GM18861 (cell line): ENCODE results near the gene FBXW7.

Experiments used
- ATAC-seq: cut with Tn5 transposase; IDR thresholded peaks from one replicate; pipeline ENCODE4 v1.9.1; 2021; ENCODE audit not compliant: unreplicated experiment

The FBXW7 gene

GRCh38 chr4:152374606-152375285, 161.1 kb downstream of the FBXW7 start:
- no peak for ATAC-seq

GRCh38 chr4:152374153-152374552, 161.7 kb downstream of the FBXW7 start:
- ATAC-seq, result no peak

DNA sequence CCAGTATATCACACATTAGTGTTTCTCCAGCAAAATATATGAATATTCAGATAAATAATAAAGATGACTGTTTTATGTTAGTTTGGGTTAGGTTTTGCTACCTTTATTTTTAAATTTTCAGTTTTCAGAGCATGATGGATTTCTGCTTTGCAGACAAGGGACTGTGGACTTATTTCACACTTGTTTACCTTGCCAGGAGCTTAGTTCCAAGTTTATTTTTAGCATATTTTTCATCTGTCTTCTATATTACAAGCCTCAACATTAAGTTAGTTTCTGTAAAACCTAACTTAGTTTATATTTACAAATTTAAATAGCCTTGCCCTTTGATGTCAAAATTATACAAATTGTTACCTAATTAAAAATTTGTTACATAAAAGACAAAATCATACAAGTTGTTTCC, 163.4 kb downstream of the FBXW7 start:
- no peak for ATAC-seq

GRCh38 chr4:152369902-152370295, 166.0 kb downstream of the FBXW7 start:
- no peak for ATAC-seq

DNA sequence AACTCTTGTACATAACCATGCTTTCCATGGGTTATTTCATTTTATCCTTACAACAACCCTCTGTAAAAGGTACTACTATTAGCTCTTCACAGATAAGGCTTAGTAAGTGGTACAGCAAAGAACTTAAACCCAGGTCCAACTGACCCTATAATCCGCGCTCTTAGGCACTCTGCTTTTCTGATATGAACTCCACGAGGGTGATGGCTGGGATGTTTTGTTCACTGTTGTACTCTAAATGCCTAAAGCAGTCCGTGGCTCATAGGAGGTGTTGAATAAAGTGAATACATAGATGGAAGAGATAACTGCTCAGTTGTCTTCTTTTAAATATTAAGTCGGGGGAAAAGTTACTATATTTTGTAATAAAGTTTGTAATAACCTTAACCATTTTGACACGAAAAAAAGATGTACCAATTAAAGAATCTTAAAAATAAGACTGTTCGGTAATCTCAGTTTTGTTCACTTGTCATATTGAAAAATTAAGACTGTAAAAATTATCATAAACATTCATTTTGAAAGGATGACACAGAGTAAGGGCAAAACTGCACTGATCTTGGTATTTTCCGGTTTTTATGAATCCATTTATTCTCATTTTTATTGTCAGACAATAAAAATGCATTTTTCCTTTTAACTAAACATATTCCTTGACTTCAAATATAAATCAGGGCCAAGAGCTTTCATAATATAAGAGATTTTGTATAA, 166.5 kb downstream of the FBXW7 start:
- ATAC-seq, result no peak

DNA sequence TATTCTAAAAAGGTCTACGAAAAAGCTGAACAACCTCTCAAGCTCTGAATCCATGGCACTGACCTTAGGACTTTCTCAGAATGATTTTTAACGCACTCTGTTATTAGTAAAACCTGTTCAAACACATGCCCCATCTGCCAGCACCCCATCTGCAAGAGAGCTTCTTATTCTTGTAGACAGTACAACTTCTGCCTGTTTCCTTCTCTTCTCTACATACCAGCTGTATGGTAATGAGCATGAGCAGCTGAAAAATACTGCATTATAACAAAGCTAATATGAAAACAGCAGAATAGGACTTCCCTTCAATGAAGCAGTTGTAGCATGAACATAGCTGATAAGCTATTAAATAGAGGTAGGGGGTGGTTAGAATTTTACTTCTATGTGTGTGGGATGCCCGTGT, 167.9 kb downstream of the FBXW7 start:
- no peak for ATAC-seq

DNA sequence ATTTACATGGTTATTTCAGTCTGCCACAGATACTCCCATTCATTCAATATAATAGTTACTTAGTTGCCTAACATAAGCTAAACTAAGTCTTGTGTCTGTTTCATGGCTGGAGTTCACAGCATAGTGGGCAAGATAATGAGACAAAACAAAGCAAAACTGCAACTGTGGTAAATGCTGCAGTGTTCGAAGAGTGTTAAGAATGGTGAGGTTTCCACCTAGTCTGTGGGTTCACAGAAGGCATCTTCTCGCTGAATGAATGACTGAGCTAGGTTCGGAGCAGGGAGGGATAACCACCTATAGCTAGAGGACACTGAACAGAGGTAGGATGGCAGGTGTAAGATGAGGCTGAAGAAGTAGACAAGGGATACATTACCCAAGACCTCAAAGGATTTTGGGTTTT, 171.0 kb downstream of the FBXW7 start:
- ATAC-seq, result no peak

GRCh38 chr4:152364383-152364782, 171.5 kb downstream of the FBXW7 start:
- no peak for ATAC-seq

GRCh38 chr4:152363904-152364303, 172.0 kb downstream of the FBXW7 start:
- ATAC-seq, result no peak

- no peak for ATAC-seq
These were observed 172.8 kb downstream of the FBXW7 start for GRCh38 chr4:152363086-152363485.

- ATAC-seq, result no peak
These were observed 175.9 kb downstream of the FBXW7 start for GRCh38 chr4:152360045-152360410.

DNA sequence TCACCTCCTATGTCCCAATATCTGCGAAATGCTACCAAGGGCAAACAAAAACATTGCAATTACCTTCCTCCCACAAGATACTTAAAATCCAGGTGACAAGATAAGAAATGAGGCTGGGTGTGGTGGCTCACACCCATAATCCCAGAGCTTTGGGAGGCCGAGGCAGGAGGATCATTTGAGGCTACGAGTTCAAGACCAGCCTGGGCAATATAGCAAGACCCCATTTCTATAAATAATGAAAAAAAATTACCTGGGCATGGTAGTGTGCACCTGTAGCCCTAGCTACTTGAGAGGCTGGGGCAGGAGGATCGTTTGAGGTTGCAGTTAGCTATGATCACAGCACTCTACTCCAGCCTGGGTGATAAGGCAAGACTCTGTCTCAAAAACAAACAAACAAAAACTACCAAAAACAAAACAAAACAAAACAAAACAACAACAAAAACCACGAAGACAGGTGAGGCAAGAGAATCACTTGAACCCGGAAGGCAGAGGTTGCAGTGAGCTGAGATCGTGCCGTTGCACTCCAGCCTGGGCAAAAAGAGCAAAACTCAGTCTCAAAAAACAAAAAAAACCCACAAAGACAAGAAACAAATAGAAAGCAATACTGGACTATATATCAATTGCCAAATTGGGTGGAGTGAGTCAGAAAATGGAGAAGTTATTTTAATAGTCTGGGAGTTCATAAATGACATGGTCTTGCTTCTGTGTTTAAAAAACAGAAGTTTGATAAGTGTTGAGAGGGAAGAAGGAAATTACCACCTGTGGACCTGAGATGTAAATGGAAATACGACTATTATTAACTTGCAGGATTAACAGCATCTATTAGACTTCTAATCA, 176.5 kb downstream of the FBXW7 start:
- no peak for ATAC-seq

DNA sequence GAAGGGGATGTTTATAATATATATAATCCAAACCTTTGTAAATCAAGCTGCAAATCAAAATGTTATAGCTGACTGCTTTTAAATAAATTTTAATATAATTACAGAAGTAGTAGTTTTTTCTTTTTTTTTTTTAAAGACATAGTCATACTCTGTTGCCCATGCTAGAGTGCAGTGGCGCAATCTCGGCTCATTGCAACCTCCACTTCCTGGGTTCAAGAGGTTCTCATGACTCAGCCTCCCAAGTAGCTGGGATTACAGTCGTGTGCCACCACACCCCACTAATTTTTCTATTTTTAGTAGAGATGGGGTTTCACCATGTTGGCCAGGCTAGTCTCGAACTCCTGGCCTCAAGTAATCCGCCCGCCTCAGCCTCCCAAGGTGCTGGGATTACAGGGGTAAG, 178.7 kb downstream of the FBXW7 start:
- no peak for ATAC-seq

GRCh38 chr4:152356428-152357034, 179.4 kb downstream of the FBXW7 start:
- ATAC-seq, result no peak

GRCh38 chr4:152352622-152353116, 183.2 kb downstream of the FBXW7 start:
- peak; percentile 74 for ATAC-seq

DNA sequence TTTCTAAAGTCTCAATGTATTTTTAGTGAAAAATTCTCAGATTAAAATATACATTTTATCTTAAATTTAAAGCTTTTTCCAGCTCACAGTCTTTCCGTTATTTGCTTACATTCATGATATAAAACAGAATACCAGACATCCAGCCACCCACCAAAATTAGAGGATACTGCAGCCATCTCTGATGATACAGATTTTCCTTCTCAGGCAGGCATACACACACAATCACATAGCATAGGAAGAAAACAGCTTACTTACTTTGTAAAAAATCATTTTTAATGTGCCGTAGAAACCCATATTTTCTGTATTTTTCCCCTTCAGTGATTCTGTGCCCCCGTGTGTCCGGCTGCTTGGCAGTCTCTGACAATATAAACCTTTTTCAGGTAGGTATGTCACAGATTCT, 183.7 kb downstream of the FBXW7 start:
- ATAC-seq, result no peak

DNA sequence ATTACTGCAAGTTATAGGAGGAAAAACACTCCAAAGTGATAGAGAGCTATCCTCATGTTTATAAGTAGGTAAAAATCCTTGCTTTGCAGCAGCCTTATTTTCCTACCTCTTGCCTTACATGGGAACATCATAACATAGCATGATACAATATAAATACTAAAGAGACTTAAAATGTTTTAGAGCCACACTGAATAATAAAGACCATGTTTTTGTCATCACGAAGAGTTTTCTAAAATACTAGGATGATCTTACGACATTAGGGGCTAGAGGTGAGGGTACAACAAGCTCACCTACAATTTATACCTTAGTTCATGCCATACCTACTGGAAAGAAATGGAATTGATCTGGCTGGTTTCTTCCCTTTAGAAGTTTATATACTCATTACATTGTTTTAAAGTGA, 184.8 kb downstream of the FBXW7 start:
- no peak for ATAC-seq

DNA sequence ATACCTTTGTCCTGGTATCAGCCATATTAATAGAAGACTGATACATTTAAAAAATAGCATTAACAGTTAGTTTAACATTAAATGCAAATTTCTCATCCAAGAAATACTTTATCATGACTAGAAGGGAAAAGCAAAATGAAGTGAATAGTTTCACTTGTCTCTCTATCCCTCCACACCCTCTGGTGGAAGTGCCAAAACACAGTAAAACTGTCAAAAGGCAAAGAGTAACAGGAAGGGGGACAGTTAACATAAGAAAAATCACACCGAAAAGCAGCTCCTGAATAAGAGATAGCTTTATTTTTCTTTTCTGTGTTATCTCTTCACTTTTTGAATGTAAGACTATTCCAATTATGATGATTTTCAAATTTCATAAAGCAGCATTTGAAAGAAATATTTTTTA, 187.2 kb downstream of the FBXW7 start:
- no peak for ATAC-seq

- no peak for ATAC-seq
These were observed 188.9 kb downstream of the FBXW7 start for GRCh38 chr4:152346979-152347378.

DNA sequence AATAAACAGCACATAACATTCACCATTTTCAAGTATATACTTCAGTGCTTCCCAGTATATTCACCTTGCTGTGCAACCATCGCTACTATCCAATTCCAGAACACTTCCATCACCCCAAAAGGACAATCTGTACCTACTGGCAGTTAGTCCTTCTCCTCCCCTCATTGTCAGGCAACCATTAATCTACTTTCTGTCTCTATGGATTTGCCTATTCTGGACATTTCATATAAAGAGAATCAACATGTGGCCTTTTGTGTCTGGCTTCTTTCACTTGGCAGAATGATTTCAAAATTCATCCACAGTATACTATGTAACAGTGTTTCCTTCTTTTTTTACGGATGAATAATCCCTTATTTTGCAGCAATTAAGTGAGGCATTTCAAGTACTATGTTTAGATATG, 189.4 kb downstream of the FBXW7 start:
- no peak for ATAC-seq

GRCh38 chr4:152344001-152344400, 191.9 kb downstream of the FBXW7 start:
- no peak for ATAC-seq
